WTC11 (cell line): ENCODE data around the gene SNX5. TPM values are rescaled to one million over a fixed set of nuclear protein-coding genes. Genes with fewer than 3 reads are reported as not detected.

Source experiments
- ATAC-seq: fragments of 200-7000 bp; cut with Tn5 transposase; 2 replicates; pipeline ENCODE4 v1.10.0; 2021; ENCODE audit warnings: mild to moderate bottlenecking, moderate library complexity
- CTCF ChIA-PET: fragments of 300-600 bp; sonication (Branson Sonifier 250); formaldehyde crosslinking; loops from one replicate; lab custom pipeline; 2021; ENCODE audit warnings: antibody characterized with exemption; lab: Charles Lee
- POLR2A ChIA-PET: fragments of 350-600 bp; sonication (Branson Sonifier 250); formaldehyde crosslinking; loops from one replicate; lab custom pipeline; 2021; ENCODE audit warnings: antibody characterized with exemption; lab: Charles Lee
- DNase-seq: peaks from one replicate; pipeline ENCODE4 v3.0.0; 2021; ENCODE audit warnings: low spot score
- H3K27ac Mint-ChIP-seq: 2 replicates; pipeline ENCODE4 v1.8.0; 2021; ENCODE audit warnings: mixed read lengths
- H3K27me3 Mint-ChIP-seq: 2 replicates; pipeline ENCODE4 v1.8.0; 2021; ENCODE audit warnings: low read depth, mild to moderate bottlenecking, moderate library complexity, mixed read lengths
- H3K36me3 Mint-ChIP-seq: 2 replicates; pipeline ENCODE4 v1.8.0; 2021; ENCODE audit warnings: mixed read lengths
- H3K4me1 Mint-ChIP-seq: 2 replicates; pipeline ENCODE4 v1.8.0; 2022; ENCODE audit warnings: mixed read lengths
- H3K4me3 Mint-ChIP-seq: 2 replicates; pipeline ENCODE4 v1.8.0; 2021; ENCODE audit warnings: mild to moderate bottlenecking, moderate library complexity, mixed read lengths
- H3K9me3 Mint-ChIP-seq: 2 replicates; pipeline ENCODE4 v1.8.0; 2021; ENCODE audit warnings: mixed read lengths
- CREB1 ChIP-seq: sonication (generic); formaldehyde crosslinking; IDR thresholded peaks from 2 replicates; pipeline ENCODE4 v1.8.0; 2023; ENCODE audit warnings: mild to moderate bottlenecking, missing genetic modification reagents
- FOXJ3 ChIP-seq: sonication (generic); formaldehyde crosslinking; IDR thresholded peaks from 2 replicates; pipeline ENCODE4 v1.9.0; 2021; ENCODE audit warnings: missing genetic modification reagents, mild to moderate bottlenecking, borderline replicate concordance
- FOXK1 ChIP-seq: sonication (generic); formaldehyde crosslinking; IDR thresholded peaks from 2 replicates; pipeline ENCODE4 v1.8.0; 2022; ENCODE audit warnings: mild to moderate bottlenecking, moderate library complexity, missing genetic modification reagents
- RORB ChIP-seq: fragments of 250-450 bp; sonication (Bioruptor Pico); IDR thresholded peaks from 2 replicates; pipeline ENCODE4 v1.9.0; 2021; ENCODE audit warnings: mild to moderate bottlenecking
- SMAD3 ChIP-seq: sonication (generic); formaldehyde crosslinking; IDR thresholded peaks from 2 replicates; pipeline ENCODE4 v1.8.0; 2022; ENCODE audit warnings: missing genetic modification reagents, mild to moderate bottlenecking, borderline replicate concordance
- TEAD1 ChIP-seq: sonication (generic); formaldehyde crosslinking; IDR thresholded peaks from 2 replicates; pipeline ENCODE4 v1.8.0; 2022; ENCODE audit warnings: mild to moderate bottlenecking, missing genetic modification reagents
- USF1 ChIP-seq: sonication (generic); formaldehyde crosslinking; IDR thresholded peaks from 2 replicates; pipeline ENCODE4 v1.8.0; 2022; ENCODE audit warnings: mild to moderate bottlenecking, missing genetic modification reagents
- ZNF263 ChIP-seq: sonication (generic); formaldehyde crosslinking; IDR thresholded peaks from 2 replicates; pipeline ENCODE4 v1.8.1; 2022; ENCODE audit warnings: low read depth, mild to moderate bottlenecking, moderate library complexity, missing genetic modification reagents
- ZNF416 ChIP-seq: fragments of 250-450 bp; sonication (Bioruptor Pico); IDR thresholded peaks from 2 replicates; pipeline ENCODE4 v1.9.0; 2021; ENCODE audit warnings: mild to moderate bottlenecking, inconsistent platforms
- total RNA-seq: library from RNA; stranded (reverse); gene quantifications from 3 replicates; pipeline ENCODE4 v1.2.3, GENCODE V29; 2021
- TF ChIP-seq, protein P1 (sequence below): sonication (generic); formaldehyde crosslinking; IDR thresholded peaks from 2 replicates; pipeline ENCODE4 v1.8.1; 2023; ENCODE audit warnings: mild to moderate bottlenecking, missing genetic modification reagents
- TF ChIP-seq, protein P2 (sequence below): fragments of 250-450 bp; sonication (Bioruptor Pico); IDR thresholded peaks from 2 replicates; pipeline ENCODE4 v1.9.0; 2021; ENCODE audit warnings: mild to moderate bottlenecking, borderline replicate concordance
- TF ChIP-seq, protein P3 (sequence below): sonication (generic); formaldehyde crosslinking; IDR thresholded peaks from 2 replicates; pipeline ENCODE4 v1.8.0; 2023; ENCODE audit warnings: missing genetic modification reagents, mild to moderate bottlenecking, borderline replicate concordance
- TF ChIP-seq, protein P4 (sequence below): fragments of 200-600 bp; IDR thresholded peaks from 2 replicates; pipeline ENCODE4 v1.8.0; 2022; ENCODE audit warnings: antibody characterized with exemption

Gene SNX5
- total RNA-seq, 1 experiment from 2014 or later = 192 TPM

DNA sequence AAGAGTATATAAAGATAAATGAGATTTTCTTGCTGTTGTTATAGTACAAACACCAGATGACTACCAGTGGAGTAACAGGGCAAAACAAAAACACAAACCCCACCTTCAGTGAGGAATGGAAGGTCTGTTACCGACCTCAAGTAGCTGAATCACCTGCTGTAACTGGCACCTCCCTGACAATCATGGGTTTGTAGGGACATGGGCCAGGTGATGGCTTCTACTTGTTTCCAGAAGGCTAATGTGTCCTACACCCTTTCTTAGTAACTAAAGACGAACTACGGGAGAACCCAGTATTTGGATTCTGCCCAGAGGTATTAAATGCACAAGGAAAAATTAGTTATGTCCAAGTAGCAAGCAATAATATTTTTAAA is 26.8 kb downstream of the SNX5 start:
- Mint-ChIP-seq H3K27ac (peak overlapping the region; percentile 98; the same call in 1 of the 2 replicates), H3K36me3 (peaks cover 56% of the 10 kb centered on the region), H3K9me3 (no peaks in the 10 kb centered on the region), H3K27me3 (no peaks in the 10 kb centered on the region), H3K4me3 (no peak overlapping the region), H3K4me1 (peaks cover 53% of the 10 kb centered on the region)
- no peak for DNase-seq
- ChIA-PET CTCF (no interaction called here), POLR2A (no interaction called here)
- no peak for ATAC-seq
- no peak for TF ChIP-seq TEAD1 (CRISPR knock-in tag)
- no peak for TF ChIP-seq FOXK1 (CRISPR knock-in tag)
- no peak for TF ChIP-seq ZNF416 (CRISPR knock-in tag)
- TF ChIP-seq USF1 (CRISPR knock-in tag) = no peak
- no peak for TF ChIP-seq FOXJ3
- no peak for TF ChIP-seq CREB1 (CRISPR knock-in tag)
- no peak for TF ChIP-seq ZNF263 (CRISPR knock-in tag)
- TF ChIP-seq, protein P1, sequence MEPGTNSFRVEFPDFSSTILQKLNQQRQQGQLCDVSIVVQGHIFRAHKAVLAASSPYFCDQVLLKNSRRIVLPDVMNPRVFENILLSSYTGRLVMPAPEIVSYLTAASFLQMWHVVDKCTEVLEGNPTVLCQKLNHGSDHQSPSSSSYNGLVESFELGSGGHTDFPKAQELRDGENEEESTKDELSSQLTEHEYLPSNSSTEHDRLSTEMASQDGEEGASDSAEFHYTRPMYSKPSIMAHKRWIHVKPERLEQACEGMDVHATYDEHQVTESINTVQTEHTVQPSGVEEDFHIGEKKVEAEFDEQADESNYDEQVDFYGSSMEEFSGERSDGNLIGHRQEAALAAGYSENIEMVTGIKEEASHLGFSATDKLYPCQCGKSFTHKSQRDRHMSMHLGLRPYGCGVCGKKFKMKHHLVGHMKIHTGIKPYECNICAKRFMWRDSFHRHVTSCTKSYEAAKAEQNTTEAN (CRISPR knock-in tag) = no peak
- TF ChIP-seq, protein P2, sequence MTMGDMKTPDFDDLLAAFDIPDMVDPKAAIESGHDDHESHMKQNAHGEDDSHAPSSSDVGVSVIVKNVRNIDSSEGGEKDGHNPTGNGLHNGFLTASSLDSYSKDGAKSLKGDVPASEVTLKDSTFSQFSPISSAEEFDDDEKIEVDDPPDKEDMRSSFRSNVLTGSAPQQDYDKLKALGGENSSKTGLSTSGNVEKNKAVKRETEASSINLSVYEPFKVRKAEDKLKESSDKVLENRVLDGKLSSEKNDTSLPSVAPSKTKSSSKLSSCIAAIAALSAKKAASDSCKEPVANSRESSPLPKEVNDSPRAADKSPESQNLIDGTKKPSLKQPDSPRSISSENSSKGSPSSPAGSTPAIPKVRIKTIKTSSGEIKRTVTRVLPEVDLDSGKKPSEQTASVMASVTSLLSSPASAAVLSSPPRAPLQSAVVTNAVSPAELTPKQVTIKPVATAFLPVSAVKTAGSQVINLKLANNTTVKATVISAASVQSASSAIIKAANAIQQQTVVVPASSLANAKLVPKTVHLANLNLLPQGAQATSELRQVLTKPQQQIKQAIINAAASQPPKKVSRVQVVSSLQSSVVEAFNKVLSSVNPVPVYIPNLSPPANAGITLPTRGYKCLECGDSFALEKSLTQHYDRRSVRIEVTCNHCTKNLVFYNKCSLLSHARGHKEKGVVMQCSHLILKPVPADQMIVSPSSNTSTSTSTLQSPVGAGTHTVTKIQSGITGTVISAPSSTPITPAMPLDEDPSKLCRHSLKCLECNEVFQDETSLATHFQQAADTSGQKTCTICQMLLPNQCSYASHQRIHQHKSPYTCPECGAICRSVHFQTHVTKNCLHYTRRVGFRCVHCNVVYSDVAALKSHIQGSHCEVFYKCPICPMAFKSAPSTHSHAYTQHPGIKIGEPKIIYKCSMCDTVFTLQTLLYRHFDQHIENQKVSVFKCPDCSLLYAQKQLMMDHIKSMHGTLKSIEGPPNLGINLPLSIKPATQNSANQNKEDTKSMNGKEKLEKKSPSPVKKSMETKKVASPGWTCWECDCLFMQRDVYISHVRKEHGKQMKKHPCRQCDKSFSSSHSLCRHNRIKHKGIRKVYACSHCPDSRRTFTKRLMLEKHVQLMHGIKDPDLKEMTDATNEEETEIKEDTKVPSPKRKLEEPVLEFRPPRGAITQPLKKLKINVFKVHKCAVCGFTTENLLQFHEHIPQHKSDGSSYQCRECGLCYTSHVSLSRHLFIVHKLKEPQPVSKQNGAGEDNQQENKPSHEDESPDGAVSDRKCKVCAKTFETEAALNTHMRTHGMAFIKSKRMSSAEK = no peak
- no peak for TF ChIP-seq SMAD3 (CRISPR knock-in tag)
- TF ChIP-seq RORB (CRISPR knock-in tag) = no peak
- TF ChIP-seq, protein P3, sequence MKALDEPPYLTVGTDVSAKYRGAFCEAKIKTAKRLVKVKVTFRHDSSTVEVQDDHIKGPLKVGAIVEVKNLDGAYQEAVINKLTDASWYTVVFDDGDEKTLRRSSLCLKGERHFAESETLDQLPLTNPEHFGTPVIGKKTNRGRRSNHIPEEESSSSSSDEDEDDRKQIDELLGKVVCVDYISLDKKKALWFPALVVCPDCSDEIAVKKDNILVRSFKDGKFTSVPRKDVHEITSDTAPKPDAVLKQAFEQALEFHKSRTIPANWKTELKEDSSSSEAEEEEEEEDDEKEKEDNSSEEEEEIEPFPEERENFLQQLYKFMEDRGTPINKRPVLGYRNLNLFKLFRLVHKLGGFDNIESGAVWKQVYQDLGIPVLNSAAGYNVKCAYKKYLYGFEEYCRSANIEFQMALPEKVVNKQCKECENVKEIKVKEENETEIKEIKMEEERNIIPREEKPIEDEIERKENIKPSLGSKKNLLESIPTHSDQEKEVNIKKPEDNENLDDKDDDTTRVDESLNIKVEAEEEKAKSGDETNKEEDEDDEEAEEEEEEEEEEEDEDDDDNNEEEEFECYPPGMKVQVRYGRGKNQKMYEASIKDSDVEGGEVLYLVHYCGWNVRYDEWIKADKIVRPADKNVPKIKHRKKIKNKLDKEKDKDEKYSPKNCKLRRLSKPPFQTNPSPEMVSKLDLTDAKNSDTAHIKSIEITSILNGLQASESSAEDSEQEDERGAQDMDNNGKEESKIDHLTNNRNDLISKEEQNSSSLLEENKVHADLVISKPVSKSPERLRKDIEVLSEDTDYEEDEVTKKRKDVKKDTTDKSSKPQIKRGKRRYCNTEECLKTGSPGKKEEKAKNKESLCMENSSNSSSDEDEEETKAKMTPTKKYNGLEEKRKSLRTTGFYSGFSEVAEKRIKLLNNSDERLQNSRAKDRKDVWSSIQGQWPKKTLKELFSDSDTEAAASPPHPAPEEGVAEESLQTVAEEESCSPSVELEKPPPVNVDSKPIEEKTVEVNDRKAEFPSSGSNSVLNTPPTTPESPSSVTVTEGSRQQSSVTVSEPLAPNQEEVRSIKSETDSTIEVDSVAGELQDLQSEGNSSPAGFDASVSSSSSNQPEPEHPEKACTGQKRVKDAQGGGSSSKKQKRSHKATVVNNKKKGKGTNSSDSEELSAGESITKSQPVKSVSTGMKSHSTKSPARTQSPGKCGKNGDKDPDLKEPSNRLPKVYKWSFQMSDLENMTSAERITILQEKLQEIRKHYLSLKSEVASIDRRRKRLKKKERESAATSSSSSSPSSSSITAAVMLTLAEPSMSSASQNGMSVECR (CRISPR knock-in tag) = no peak
- TF ChIP-seq, protein P4, sequence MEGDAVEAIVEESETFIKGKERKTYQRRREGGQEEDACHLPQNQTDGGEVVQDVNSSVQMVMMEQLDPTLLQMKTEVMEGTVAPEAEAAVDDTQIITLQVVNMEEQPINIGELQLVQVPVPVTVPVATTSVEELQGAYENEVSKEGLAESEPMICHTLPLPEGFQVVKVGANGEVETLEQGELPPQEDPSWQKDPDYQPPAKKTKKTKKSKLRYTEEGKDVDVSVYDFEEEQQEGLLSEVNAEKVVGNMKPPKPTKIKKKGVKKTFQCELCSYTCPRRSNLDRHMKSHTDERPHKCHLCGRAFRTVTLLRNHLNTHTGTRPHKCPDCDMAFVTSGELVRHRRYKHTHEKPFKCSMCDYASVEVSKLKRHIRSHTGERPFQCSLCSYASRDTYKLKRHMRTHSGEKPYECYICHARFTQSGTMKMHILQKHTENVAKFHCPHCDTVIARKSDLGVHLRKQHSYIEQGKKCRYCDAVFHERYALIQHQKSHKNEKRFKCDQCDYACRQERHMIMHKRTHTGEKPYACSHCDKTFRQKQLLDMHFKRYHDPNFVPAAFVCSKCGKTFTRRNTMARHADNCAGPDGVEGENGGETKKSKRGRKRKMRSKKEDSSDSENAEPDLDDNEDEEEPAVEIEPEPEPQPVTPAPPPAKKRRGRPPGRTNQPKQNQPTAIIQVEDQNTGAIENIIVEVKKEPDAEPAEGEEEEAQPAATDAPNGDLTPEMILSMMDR = no peak
